Stimulated activated CD4-positive, alpha-beta T cell treated with anti-CD3 and anti-CD28 coated beads, Interleukin-12 subunit alpha, Interleukin-12 subunit beta, amount 100 ng/mL, for 48 hours (primary cell): ENCODE data around the gene STAT1.

ENCODE experiments used
- DNase-seq, 3 donors: peaks; one replicate each; pipeline ENCODE4 v3.0.0-alpha.2; 2020; ENCODE audit warnings: low read depth in 2 of 3, low spot score in 1 of 3

The STAT1 gene

GRCh38 chr2:190986221-190986953 is 27.6 kb downstream of the STAT1 start:
- DNase-seq, result no peak

- DNase-seq, result no peak
These were observed 29.4 kb downstream of the STAT1 start for GRCh38 chr2:190984595-190984994.

- no peak for DNase-seq
These were observed 31.5 kb downstream of the STAT1 start for GRCh38 chr2:190982262-190983034.

- no peak for DNase-seq
These were observed 32.2 kb downstream of the STAT1 start for GRCh38 chr2:190981733-190982132.

DNA sequence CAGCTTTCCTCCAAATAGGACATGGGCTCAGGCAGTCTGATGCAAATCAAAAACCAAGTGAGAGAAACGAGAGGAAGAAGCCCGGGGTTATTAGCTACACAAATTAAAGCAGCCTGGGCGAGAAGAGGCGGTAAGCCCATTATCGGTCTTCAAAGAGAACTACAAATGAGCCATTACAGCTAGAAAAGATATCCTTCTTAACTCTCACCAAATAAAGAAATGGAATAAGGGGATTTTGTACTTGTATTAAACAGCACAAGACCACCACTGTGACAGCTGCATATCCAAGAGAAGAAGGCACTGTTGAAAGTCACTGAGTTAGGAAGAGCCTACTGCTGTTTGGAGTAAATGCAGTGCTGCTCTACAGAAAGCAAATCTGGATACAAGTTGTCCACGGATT is 32.6 kb downstream of the STAT1 start:
- DNase-seq, result no peak

GRCh38 chr2:190980630-190981209 is 33.3 kb downstream of the STAT1 start:
- no peak for DNase-seq

- DNase-seq, result no peak
These were observed 33.9 kb downstream of the STAT1 start for GRCh38 chr2:190979906-190980629.

GRCh38 chr2:190978389-190979053 is 35.5 kb downstream of the STAT1 start:
- DNase-seq, result no peak

GRCh38 chr2:190977505-190977904 is 36.5 kb downstream of the STAT1 start:
- no peak for DNase-seq

DNA sequence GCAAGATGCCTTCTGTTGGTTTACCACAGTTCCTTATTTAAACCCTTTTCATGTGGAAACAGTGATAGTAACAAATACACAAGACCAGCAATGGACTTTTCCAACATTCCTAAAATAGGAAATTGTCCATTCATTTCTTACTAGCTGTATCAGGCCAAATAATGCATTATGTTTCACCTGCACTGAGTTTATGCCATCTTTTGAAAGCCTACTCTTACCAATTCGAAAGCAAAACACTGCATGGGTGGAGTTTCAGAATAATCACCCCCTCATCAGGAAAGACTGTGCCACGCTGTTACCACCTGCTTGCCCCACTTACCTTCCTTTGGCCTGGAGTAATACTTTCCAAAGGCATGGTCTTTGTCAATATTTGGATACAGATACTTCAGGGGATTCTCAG is 37.5 kb downstream of the STAT1 start:
- no peak for DNase-seq

- DNase-seq, result no peak
These were observed 39.2 kb downstream of the STAT1 start for GRCh38 chr2:190974629-190975361.

- no peak for DNase-seq
These were observed 40.0 kb downstream of the STAT1 start for GRCh38 chr2:190973726-190974628.

DNA sequence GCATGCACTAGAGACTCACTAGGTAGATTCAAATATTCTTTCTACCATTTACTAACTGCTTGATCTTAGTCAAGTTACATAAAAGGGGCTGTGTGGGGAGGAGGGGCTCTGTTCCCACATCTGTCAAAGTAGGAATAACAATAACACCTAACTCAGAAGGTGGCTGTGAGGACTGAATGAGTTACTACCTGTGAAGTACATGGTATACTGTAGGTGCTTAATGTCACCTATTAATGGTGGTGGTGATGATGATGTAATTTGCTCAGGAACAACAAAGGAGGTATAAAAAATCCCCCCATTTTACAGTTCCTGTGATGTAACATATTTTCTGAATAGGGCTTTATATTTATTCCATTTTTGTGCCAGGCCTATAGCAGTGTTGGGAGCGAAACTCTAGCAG is 40.7 kb downstream of the STAT1 start:
- no peak for DNase-seq

- DNase-seq, result no peak
These were observed 41.1 kb downstream of the STAT1 start for GRCh38 chr2:190972846-190973245.

DNA sequence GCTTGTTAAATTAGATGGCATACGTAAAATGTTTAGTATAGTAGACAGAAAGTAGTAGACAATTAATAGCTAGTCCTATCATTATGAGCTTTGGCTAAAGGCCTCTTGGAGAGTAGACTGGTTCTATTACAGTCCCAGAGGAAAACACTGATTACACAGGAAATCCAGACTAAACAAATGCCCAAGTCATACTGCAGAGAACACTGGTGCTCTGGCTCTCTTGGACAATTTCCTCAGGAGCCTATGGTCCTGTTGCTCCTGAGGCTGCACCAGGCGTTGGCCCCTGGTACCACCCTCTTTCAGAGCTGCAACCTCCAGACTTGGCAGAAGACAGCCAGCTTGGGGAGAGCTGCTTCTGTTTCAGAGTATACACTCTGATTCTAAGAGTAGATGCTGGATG is 41.8 kb downstream of the STAT1 start:
- DNase-seq, result no peak

GRCh38 chr2:190970873-190971506 is 43.0 kb downstream of the STAT1 start:
- DNase-seq, result no peak

DNA sequence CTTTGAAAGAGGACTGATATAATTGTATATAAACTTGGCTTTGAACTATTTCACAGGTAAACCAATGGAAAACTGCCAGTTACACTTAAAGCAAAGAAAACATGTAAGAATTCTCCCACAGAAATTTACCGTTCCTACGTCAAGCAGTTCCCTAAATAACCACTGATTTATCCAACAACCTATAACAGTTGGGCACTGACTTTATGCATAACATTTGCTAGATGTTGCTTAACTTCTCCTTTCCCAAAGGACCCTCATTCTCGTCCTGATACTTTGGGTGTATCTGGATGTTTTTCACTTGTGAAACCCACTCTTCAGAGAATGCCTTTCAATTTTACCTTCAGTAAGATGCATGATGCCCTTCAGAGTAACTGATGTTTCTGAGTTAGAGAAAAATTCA is 43.8 kb downstream of the STAT1 start:
- DNase-seq, result no peak

DNA sequence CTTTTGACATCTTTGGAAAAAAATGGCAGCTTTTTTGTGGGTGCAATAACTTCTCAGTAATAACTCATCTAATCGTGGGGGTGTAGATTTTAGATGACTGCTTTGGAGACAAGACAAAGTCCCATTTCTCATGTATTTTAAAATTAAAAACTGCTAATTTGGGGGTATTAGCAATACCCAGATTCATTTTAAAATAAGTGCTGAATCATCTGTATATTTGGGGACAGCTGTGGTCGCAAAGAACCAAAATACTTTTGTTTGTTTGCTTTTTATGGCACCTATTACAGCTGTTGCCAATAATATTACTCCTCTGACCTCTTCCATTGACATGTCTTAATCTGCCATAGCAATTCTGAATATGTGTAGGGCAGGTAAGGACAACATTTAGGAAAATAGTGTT is 45.4 kb downstream of the STAT1 start:
- no peak for DNase-seq
